SJSA1 (cell line): ENCODE data around the gene FGF9. TPM values are rescaled to one million over a fixed set of nuclear protein-coding genes. Genes with fewer than 3 reads are reported as not detected.

Experiments used
- DNase-seq, 2 experiments: peaks; one replicate each; pipeline ENCODE4 v3.0.0-alpha.2; 2015 to 2020; ENCODE audit warnings: low spot score in 2 of 2, low read depth in 1 of 2
- H3K27ac ChIP-seq: fragments of 250-450 bp; sonication (Bioruptor Pico); 2 replicates; pipeline ENCODE4 v1.5.1; 2020; ENCODE audit warnings: mild to moderate bottlenecking, moderate library complexity
- H3K27me3 ChIP-seq: fragments of 250-450 bp; sonication (Bioruptor Pico); replicated peaks from 2 replicates; pipeline ENCODE4 v1.5.1; 2020; ENCODE audit warnings: mild to moderate bottlenecking, moderate library complexity
- H3K36me3 ChIP-seq: fragments of 250-450 bp; sonication (Bioruptor Pico); 2 replicates; pipeline ENCODE4 v1.5.1; 2020; ENCODE audit warnings: mild to moderate bottlenecking
- H3K4me1 ChIP-seq: fragments of 250-450 bp; sonication (Bioruptor Pico); replicated peaks from 2 replicates; pipeline ENCODE4 v1.6.1; 2021; ENCODE audit warnings: mild to moderate bottlenecking
- H3K4me3 ChIP-seq: fragments of 250-450 bp; sonication (Bioruptor Pico); 2 replicates; pipeline ENCODE4 v1.5.1; 2020; ENCODE audit warnings: mild to moderate bottlenecking
- H3K9me3 ChIP-seq: fragments of 250-450 bp; sonication (Bioruptor Pico); replicated peaks from 2 replicates; pipeline ENCODE4 v1.5.1; 2020; ENCODE audit warnings: mild to moderate bottlenecking
- total RNA-seq: library from RNA; depleted of rRNA; stranded (reverse); fragments of >200 nt; shearing (Covaris generic); gene quantifications from 2 replicates; pipeline ENCODE4 v1.2.3, GENCODE V29; 2014

Gene FGF9
- total RNA-seq, 1 experiment from 2014 or later: 0.26 TPM

DNA sequence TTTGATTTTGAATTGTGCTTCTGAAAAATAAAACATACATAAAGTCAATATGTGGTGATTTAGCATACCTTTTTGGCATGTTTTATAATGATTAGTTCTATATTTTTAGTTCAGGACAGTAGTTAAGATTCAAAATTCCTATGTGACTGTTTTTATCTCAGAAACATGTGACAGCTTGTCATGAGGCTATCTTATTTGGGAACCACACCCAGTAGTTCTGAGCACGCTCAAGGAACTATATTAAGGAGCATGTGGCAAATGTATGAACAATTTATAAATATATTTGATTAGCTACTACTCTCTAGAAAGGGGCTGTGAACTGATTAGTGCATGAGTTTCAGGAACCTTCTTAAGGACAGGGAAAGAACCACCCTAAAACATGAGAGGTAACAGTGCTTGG is 38.8 kb downstream of the FGF9 start:
- Histone ChIP-seq H3K4me3 (no peak overlapping the region), H3K27ac (peak overlapping the region; percentile 70), H3K36me3 (no peaks in the 10 kb centered on the region), H3K9me3 (peaks cover 6% of the 10 kb centered on the region), H3K4me1 (peaks cover 14% of the 10 kb centered on the region), H3K27me3 (no peaks in the 10 kb centered on the region)
- DNase-seq: peak in 1 of 2 experiments; percentile 5

DNA sequence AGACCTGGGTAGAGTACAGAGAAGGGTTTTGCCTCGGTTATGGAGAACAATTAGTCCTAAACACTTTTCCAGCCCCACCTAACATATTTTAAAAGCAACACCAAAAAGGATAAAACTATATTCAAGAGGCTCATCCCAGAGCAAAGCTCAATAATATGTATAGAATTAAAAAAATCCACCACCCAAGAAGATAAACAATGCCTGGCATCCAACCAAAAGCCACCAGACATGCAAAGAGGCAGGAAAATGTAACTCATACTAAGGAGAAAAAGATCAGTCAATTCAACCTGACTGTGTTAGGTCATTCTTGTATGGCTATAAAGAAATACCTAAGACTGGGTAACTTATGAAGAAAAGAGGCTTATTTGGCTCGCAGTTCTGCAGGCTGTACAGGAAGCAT is 39.3 kb downstream of the FGF9 start:
- no peaks in the 10 kb centered on the region for H3K27me3 ChIP-seq
- H3K36me3 ChIP-seq: no peaks in the 10 kb centered on the region
- DNase-seq: peak; percentile 51 to 81
- peaks cover 6% of the 10 kb centered on the region for H3K9me3 ChIP-seq
- no peak overlapping the region for H3K4me3 ChIP-seq
- H3K4me1 ChIP-seq: peaks cover 14% of the 10 kb centered on the region
- peak overlapping the region; percentile 70 for H3K27ac ChIP-seq

DNA sequence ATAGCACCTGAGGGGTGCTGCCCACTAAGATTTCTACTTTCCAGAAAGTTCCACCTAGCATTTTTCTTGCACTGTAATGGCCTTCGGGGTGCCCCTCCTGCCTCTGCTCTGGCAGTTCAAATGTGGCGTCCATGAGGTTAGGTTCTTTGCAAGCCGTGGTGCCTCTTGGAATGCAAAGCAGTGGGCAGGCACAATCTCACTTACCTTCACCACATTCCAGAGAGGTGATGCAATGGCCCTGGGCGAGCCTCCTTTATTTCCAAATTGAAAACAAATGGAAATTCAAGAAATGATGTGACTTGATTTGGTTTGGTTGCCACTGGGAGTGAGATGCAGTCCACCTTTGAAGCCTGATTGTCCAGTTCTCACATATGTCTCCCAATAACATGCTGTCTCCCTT is 46.9 kb downstream of the FGF9 start:
- peak; percentile 34 to 52 for DNase-seq

DNA sequence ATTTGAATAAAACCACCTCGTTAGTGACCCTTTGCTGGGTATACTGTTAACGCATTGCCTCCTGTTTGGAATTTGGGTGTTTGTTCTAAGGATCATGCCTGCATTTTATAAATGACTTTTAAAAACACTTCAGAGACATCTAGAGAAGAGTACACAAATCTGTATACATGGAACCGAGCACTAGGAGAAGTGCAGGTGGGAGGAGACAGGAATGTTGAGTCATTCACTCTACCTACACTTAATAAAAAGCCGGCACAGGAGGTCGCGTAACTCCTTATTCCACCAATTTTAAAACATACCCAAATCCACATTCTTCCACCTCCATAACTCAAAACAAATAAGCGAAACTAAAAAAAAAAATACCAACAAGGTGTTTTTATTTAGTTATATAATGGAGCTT is 48.6 kb downstream of the FGF9 start:
- Histone ChIP-seq H3K4me3 (no peak overlapping the region), H3K27ac (no peak overlapping the region), H3K27me3 (no peaks in the 10 kb centered on the region), H3K9me3 (no peaks in the 10 kb centered on the region), H3K36me3 (no peaks in the 10 kb centered on the region), H3K4me1 (peaks cover 12% of the 10 kb centered on the region)
- DNase-seq: no peak

More for the DNA sequence above, 46.9 kb downstream of the FGF9 start:
- 0 out of 2 replicates have a peak overlapping the region, but pooled peaks have one; percentile 20 for H3K27ac ChIP-seq
- H3K4me1 ChIP-seq: peaks cover 12% of the 10 kb centered on the region
- H3K9me3 ChIP-seq: no peaks in the 10 kb centered on the region
- no peaks in the 10 kb centered on the region for H3K27me3 ChIP-seq
- H3K36me3 ChIP-seq: no peaks in the 10 kb centered on the region
- no peak overlapping the region for H3K4me3 ChIP-seq

DNA sequence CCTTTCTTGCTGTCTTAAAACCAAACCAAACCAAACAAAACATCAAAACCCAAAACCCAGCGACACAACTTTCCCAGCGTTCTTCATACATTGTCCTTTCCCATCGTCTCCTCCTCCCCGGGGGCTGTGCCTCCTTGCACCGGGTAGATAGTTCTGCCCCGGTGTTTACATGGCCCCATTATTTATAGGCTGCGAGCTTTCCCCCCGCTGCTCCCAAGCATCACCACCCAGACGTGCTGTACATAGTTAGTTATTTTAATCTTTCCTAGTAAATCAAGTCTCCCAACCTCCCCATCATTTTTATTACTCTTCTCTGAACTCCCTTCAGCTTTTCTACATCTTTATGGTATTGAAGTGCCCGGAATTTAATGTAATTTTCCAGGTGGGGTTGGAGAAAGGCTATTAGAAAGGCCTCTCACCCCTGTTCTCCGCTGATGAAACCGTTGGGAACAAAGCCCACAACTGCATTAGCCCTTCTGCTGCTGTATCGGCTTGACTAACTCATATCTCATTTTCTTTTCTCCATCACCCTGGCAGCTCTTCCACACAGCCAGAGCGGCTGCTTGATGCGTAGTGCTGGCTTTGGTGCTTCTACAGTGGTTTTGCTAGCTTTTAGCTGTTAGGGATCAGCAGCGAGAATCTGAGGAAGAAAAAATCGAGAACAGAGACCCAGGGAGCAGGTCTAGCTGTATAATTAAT is 53.1 kb downstream of the FGF9 start:
- no peak overlapping the region for H3K27ac ChIP-seq
- H3K4me3 ChIP-seq: no peak overlapping the region
- no peaks in the 10 kb centered on the region for H3K36me3 ChIP-seq
- no peaks in the 10 kb centered on the region for H3K9me3 ChIP-seq
- no peaks in the 10 kb centered on the region for H3K4me1 ChIP-seq
- H3K27me3 ChIP-seq: no peaks in the 10 kb centered on the region
- DNase-seq: no peak

DNA sequence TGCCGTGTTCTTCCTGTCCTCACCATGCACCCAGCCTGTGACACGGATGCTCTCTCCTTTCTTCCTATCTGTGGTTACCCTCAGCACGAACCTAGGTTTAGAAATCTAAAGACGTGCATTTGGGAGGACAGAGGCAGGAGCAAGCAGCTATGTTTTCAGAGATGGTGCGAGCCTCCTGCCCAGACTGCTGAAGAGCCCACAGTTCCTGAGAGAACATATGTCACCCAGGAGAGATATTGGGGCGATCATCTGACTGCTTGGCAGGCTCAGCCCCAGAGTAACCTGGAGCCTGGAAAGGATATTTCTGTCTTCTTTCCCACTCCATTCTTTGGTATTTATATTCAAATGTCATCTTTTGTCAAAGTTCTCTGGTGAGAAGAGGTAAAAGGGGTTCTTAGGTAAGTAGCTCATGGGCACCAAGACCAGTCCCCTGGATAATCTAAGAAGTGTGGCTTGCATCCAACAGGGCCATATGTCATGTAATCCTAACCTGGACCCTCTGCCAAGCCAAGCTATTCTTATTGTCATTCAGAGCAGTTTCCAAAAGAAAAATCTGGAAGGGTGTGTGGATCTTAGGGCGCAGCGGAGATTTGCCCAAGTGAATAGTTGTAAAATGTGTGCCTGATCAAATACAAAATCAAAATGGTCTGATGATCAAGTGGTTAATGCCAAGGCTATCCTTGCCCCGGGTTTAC is 59.5 kb downstream of the FGF9 start:
- Histone ChIP-seq H3K9me3 (no peaks in the 10 kb centered on the region), H3K27me3 (no peaks in the 10 kb centered on the region), H3K36me3 (no peaks in the 10 kb centered on the region), H3K4me1 (peaks cover 11% of the 10 kb centered on the region), H3K27ac (no peak overlapping the region), H3K4me3 (no peak overlapping the region)
- DNase-seq: no peak

DNA sequence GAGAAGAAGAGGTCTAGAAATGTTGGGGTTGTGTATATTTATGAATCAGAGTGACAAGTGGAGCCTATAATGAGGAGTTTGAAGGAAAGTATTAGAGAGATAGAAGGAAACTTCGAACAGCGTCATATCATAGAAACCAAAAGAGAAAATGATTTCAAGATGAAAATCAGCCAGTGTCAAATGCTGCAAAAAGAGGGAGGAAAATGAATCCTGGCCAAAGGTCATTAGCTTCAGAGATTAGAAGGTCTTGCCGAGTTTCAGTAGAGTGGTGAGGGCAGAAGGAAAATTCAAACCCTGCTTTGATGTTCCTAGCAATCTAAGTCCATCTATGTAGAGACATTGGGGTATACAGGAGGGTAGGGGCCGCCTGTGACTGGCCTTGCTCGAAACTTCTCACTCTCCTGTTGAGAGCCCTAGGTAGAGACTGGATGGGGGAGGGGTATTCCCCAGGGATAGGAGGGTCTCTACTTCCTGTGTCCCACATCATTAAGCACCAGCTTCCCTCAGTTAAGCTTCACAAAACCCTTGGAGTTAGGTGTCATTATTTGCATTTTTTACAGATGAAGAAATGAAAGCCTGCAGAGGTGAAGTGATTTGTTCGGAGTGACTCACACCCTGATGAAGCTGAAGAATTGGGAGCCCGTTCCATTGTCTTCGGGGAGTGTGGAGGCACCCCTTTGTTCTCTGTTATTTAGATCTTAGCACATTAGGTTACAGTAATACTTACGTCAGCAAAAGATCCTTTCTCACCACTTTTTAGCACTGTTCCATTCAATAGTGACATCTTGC is 62.8 kb downstream of the FGF9 start:
- Histone ChIP-seq H3K4me1 (peaks cover 25% of the 10 kb centered on the region), H3K36me3 (no peaks in the 10 kb centered on the region), H3K4me3 (no peak overlapping the region), H3K27me3 (no peaks in the 10 kb centered on the region), H3K27ac (no peak overlapping the region), H3K9me3 (no peaks in the 10 kb centered on the region)
- DNase-seq: no peak

DNA sequence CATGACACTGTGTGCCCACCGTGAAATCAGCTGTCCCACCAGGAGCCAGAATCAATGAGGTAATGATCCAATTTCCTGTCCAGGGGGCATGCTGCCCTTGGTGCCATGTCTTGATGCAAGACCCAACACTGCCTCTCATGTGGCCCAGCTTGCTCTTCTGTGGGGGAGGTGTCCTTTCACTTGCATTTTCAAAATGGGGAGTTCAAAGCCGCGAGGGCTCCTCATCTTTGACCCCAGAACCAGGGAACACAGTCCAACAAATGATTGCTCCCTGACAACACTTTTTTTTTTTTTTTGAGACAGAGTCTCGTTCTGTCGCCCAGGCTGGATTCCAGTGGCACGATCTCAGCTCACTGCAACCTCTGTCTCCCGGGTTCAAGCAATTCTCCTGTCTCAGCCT is 64.1 kb downstream of the FGF9 start:
- Histone ChIP-seq H3K4me1 (peaks cover 29% of the 10 kb centered on the region), H3K4me3 (no peak overlapping the region), H3K9me3 (no peaks in the 10 kb centered on the region), H3K27me3 (no peaks in the 10 kb centered on the region), H3K36me3 (no peaks in the 10 kb centered on the region), H3K27ac (no peak overlapping the region)
- DNase-seq: no peak

DNA sequence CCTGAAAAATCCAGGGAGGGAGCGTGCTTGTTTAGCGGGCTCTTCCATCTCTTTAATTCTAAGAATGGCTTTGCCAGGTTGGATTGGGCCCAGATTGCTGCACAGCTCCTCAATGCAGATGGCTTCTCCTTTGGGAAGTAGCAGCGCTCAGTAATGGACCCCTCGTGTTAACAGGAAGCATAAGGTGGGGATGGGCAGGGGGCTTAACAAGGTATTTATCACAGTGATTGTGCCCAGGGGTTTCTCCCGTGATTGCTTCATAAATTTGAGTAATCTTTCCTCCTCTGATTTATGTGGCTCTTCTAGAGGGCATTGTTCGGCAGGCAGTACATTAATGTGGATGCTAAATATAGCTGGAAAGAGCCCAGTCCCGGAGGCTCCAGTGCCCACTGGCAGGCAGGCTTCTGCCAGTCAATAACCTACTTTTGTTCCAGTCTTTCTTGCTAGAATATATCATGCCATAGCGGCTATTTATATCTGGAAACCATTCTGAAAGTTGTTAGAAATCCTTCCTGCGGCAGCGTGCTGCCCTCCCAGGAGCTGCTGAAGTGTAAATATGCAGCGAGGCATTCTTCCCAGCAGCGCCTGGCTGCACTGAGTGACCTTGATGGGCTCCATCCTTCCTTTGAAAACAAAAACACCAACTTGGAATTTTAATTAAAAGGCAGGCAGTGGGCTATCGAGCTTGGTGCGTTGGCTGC is 65.0 kb downstream of the FGF9 start:
- Histone ChIP-seq H3K27me3 (no peaks in the 10 kb centered on the region), H3K4me3 (no peak overlapping the region), H3K9me3 (no peaks in the 10 kb centered on the region), H3K36me3 (no peaks in the 10 kb centered on the region), H3K4me1 (peaks cover 29% of the 10 kb centered on the region), H3K27ac (no peak overlapping the region)
- peak in 1 of 2 experiments; percentile 35 for DNase-seq

DNA sequence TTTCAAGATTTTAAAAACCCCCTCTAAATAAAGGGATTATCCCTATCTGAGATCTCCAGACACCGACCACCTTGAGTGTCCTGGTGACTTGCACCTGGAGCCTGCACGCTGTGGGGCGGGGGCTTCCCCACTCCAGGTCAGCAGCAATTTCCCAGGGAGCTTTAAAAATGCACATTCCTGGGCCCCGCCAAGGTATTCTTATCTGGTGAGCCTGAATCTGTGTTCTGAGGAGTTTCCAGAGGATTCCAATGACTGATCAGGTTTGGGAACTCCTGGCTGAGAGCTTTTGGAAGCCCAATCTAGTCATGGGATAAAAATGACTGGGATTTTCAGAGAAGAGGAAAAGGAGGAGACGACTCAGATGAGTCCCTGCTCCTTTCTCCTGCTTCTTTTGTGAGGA is 66.1 kb downstream of the FGF9 start:
- Histone ChIP-seq H3K4me3 (no peak overlapping the region), H3K36me3 (no peaks in the 10 kb centered on the region), H3K9me3 (no peaks in the 10 kb centered on the region), H3K27me3 (no peaks in the 10 kb centered on the region), H3K27ac (no peak overlapping the region), H3K4me1 (peaks cover 29% of the 10 kb centered on the region)
- no peak for DNase-seq

DNA sequence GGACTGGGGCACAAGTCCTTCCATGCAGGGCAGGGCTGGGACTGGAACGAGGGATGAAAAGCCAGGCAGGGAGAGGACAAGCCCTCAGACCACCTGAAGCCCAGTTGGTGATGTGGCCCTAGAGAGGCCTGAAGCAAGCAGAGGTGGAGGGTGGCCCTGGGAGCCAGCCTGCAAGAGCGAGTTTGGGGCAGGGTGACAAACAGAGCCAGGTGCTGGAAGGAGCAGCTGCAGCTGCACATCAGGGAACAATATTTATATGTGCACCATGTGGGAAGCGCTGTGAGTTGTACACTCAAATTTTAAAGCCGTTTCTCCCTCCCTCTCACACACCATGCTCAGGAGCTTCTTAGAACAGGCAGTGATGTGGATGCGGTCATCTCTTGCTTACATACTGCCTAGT is 67.8 kb downstream of the FGF9 start:
- Histone ChIP-seq H3K9me3 (no peaks in the 10 kb centered on the region), H3K4me1 (peaks cover 27% of the 10 kb centered on the region), H3K4me3 (no peak overlapping the region), H3K27me3 (no peaks in the 10 kb centered on the region), H3K27ac (no peak overlapping the region), H3K36me3 (no peaks in the 10 kb centered on the region)
- DNase-seq: no peak

DNA sequence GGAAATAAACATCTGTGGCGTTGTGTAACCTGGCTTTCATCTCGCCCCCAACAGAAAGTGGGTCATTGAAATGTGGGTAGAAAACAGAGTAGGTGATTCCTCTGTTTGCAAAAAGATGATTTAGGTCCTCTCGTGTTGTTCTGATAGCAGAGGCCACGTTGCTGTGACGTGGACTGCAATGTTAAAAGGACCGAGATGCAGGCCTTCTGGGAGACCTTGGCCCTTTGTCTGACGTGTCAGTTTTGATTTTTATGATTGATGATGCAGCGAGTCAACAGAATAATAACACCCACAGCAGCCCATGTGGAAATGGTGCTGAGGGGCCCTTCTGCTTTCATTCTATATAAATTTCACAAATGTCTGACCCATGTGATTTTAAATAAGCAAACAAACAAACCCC is 68.9 kb downstream of the FGF9 start:
- no peak overlapping the region for H3K27ac ChIP-seq
- no peaks in the 10 kb centered on the region for H3K27me3 ChIP-seq
- H3K36me3 ChIP-seq: no peaks in the 10 kb centered on the region
- no peak for DNase-seq
- no peak overlapping the region for H3K4me3 ChIP-seq
- H3K4me1 ChIP-seq: peaks cover 18% of the 10 kb centered on the region
- H3K9me3 ChIP-seq: no peaks in the 10 kb centered on the region

DNA sequence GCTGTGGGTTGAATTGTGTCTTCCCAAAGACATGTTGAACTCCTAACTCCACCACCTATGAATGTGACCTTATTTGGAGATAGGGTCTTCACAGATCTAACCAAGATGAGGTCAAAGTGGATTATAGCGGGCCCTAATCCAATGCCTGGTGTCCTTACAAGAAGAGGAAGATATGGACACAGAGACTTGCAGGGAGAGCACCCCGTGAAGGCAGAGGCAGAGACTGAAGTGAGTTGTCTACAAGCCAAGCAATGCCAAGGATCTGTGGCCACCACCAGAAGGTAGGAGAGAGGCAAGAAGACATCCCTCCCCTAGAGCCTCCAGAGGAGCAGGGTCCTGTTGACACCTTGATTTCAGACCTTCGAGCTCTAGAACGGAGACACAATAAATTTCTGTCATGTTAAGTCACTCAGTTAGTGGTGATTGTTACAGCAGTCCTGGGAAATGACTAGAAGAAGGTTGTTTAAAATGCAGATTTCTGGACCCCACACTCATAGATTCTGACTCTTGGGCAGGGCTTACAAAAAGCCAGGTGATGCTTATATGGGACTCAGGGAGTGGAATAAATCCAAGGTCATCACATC is 70.6 kb downstream of the FGF9 start:
- peaks cover 8% of the 10 kb centered on the region; the same call in 1 of the 2 replicates for H3K4me1 ChIP-seq
- no peak overlapping the region for H3K4me3 ChIP-seq
- no peak overlapping the region for H3K27ac ChIP-seq
- no peaks in the 10 kb centered on the region for H3K9me3 ChIP-seq
- DNase-seq: no peak
- no peaks in the 10 kb centered on the region for H3K27me3 ChIP-seq
- H3K36me3 ChIP-seq: no peaks in the 10 kb centered on the region
